H9 (cell line): ENCODE measurements around the gene MOXD1. TPM values are rescaled to one million over a fixed set of nuclear protein-coding genes. Genes with fewer than 3 reads are reported as not detected.

Experiments
- DNase-seq: peaks from one replicate; pipeline ENCODE4 v3.0.0-alpha.2; 2017
- H2AFZ ChIP-seq: one replicate; pipeline ENCODE4 v1.6.1; 2013; ENCODE audit warnings: mild to moderate bottlenecking, low read length, control low read depth, moderate library complexity
- H2AK5ac ChIP-seq: 2 replicates; pipeline ENCODE4 v1.6.1; 2013; ENCODE audit warnings: low read length, control low read depth, mixed read lengths; ENCODE audit not compliant: insufficient read length
- H2BK120ac ChIP-seq: one replicate; pipeline ENCODE4 v1.6.1; 2013; ENCODE audit warnings: low read depth, mild to moderate bottlenecking, low read length, control low read depth, inconsistent platforms; ENCODE audit not compliant: poor library complexity, severe bottlenecking
- H2BK12ac ChIP-seq: 2 replicates; pipeline ENCODE4 v1.6.1; 2013; ENCODE audit warnings: low read length, control low read depth, mixed read lengths, low read depth; ENCODE audit not compliant: insufficient read length
- H2BK15ac ChIP-seq: 2 replicates; pipeline ENCODE4 v1.6.1; 2013; ENCODE audit warnings: low read depth, low read length, control low read depth
- H2BK20ac ChIP-seq: one replicate; pipeline ENCODE4 v1.6.1; 2013; ENCODE audit warnings: low read depth, mild to moderate bottlenecking, low read length, control low read depth, inconsistent platforms; ENCODE audit not compliant: poor library complexity, severe bottlenecking
- H2BK5ac ChIP-seq: 2 replicates; pipeline ENCODE4 v1.6.1; 2013; ENCODE audit warnings: low read length, control low read depth, mixed read lengths; ENCODE audit not compliant: insufficient read length
- H3K14ac ChIP-seq: 2 replicates; pipeline ENCODE4 v1.6.1; 2013; ENCODE audit warnings: low read length, control low read depth; ENCODE audit not compliant: insufficient read depth
- H3K18ac ChIP-seq: 2 replicates; pipeline ENCODE4 v1.6.1; 2013; ENCODE audit warnings: low read depth, mild to moderate bottlenecking, mixed read lengths, low read length, control low read depth; ENCODE audit not compliant: insufficient read length
- H3K23ac ChIP-seq: 2 replicates; pipeline ENCODE4 v1.6.1; 2013; ENCODE audit warnings: low read length, control low read depth, mixed read lengths, low read depth; ENCODE audit not compliant: insufficient read length
- H3K23me2 ChIP-seq: 2 replicates; pipeline ENCODE4 v1.6.1; 2013; ENCODE audit warnings: low read depth, mild to moderate bottlenecking, mixed read lengths, low read length, control low read depth; ENCODE audit not compliant: insufficient read length, poor library complexity, severe bottlenecking
- H3K27ac ChIP-seq: 2 replicates; pipeline ENCODE4 v1.5.1; 2013; ENCODE audit warnings: low read length, control low read depth, mixed read lengths, low read depth; ENCODE audit not compliant: insufficient read length
- H3K27me3 ChIP-seq: 2 replicates; pipeline ENCODE4 v1.6.1; 2013; ENCODE audit warnings: low read length, control low read depth, inconsistent platforms; ENCODE audit not compliant: insufficient read depth
- H3K4ac ChIP-seq: 2 replicates; pipeline ENCODE4 v1.6.1; 2013; ENCODE audit warnings: low read depth, mild to moderate bottlenecking, control low read depth, inconsistent platforms, low read length, moderate library complexity
- H3K4me1 ChIP-seq: 2 replicates; pipeline ENCODE4 v1.6.1; 2013; ENCODE audit warnings: low read length, control low read depth, inconsistent platforms; ENCODE audit not compliant: insufficient read depth
- H3K4me2 ChIP-seq: 2 replicates; pipeline ENCODE4 v1.6.1; 2013; ENCODE audit warnings: low read length, control low read depth, mixed read lengths; ENCODE audit not compliant: insufficient read length, insufficient read depth
- H3K56ac ChIP-seq: 2 replicates; pipeline ENCODE4 v1.6.1; 2013; ENCODE audit warnings: low read depth, mild to moderate bottlenecking, mixed read lengths, low read length, control low read depth; ENCODE audit not compliant: insufficient read length
- H3K79me1 ChIP-seq: 2 replicates; pipeline ENCODE4 v1.6.1; 2013; ENCODE audit warnings: low read depth, mild to moderate bottlenecking, moderate library complexity, low read length, control low read depth, inconsistent platforms; ENCODE audit not compliant: insufficient read depth, poor library complexity, severe bottlenecking
- H3K79me2 ChIP-seq: 2 replicates; pipeline ENCODE4 v1.6.1; 2013; ENCODE audit warnings: low read length, control low read depth, inconsistent platforms; ENCODE audit not compliant: insufficient read depth
- H3K9ac ChIP-seq: 2 replicates; pipeline ENCODE4 v1.6.1; 2013; ENCODE audit warnings: low read length, control low read depth, mixed read lengths; ENCODE audit not compliant: insufficient read length; ENCODE audit errors: extremely low read depth
- H3K9me3 ChIP-seq: one replicate; pipeline ENCODE4 v1.6.1; 2013; ENCODE audit warnings: low read depth, low read length, inconsistent platforms; ENCODE audit not compliant: control insufficient read depth
- H3T11ph ChIP-seq: one replicate; pipeline ENCODE4 v1.6.1; 2013; ENCODE audit warnings: mild to moderate bottlenecking, low read length, control low read depth, inconsistent platforms
- H4K20me1 ChIP-seq: one replicate; pipeline ENCODE4 v1.6.1; 2013; ENCODE audit not compliant: control insufficient read depth, insufficient read length, insufficient read depth
- H4K5ac ChIP-seq: 2 replicates; pipeline ENCODE4 v1.6.1; 2013; ENCODE audit warnings: low read depth, mild to moderate bottlenecking, mixed read lengths, low read length, control low read depth; ENCODE audit not compliant: insufficient read length
- H4K8ac ChIP-seq: replicated peaks from 2 replicates; pipeline ENCODE4 v1.6.1; 2013; ENCODE audit warnings: low read length, control low read depth, mixed read lengths, low read depth; ENCODE audit not compliant: insufficient read length
- H4K91ac ChIP-seq: 2 replicates; pipeline ENCODE4 v1.6.1; 2013; ENCODE audit warnings: low read depth, mild to moderate bottlenecking, moderate library complexity, mixed read lengths, low read length, control low read depth; ENCODE audit not compliant: insufficient read length
- H3K27ac Mint-ChIP-seq, 3 experiments: 2 replicates in 2 of 3; 3 replicates in 1 of 3; pipeline ENCODE4 v1.8.0; 2020 to 2021; ENCODE audit warnings: mixed read lengths in 3 of 3, mild to moderate bottlenecking in 1 of 3, moderate library complexity in 1 of 3
- H3K27me3 Mint-ChIP-seq: 2 replicates; pipeline ENCODE4 v1.8.0; 2021; ENCODE audit warnings: low read depth, mild to moderate bottlenecking, moderate library complexity, mixed read lengths
- H3K36me3 Mint-ChIP-seq, 3 experiments: 2 replicates in 2 of 3; 3 replicates in 1 of 3; pipeline ENCODE4 v1.8.0; 2020 to 2021; ENCODE audit warnings: low read depth in 3 of 3, mixed read lengths in 3 of 3; ENCODE audit not compliant: insufficient read depth in 1 of 3
- H3K4me1 Mint-ChIP-seq, 2 experiments: 2 replicates each; pipeline ENCODE4 v1.8.0; 2020; ENCODE audit warnings: mixed read lengths in 2 of 2
- H3K4me3 Mint-ChIP-seq, 2 experiments: 2 replicates in 1 of 2; 3 replicates in 1 of 2; pipeline ENCODE4 v1.8.0; 2020 to 2021; ENCODE audit warnings: mild to moderate bottlenecking in 2 of 2, mixed read lengths in 2 of 2, moderate library complexity in 1 of 2
- H3K9me3 Mint-ChIP-seq, 2 experiments: 2 replicates in 1 of 2; 3 replicates in 1 of 2; pipeline ENCODE4 v1.8.0; 2020; ENCODE audit warnings: mild to moderate bottlenecking in 2 of 2, mixed read lengths in 2 of 2, moderate library complexity in 1 of 2
- CTCF ChIP-seq: fragments of 200-600 bp; sonication (generic); conservative IDR thresholded peaks from 3 replicates; pipeline ENCODE4 v1.8.0; 2021; ENCODE audit warnings: antibody characterized with exemption, mild to moderate bottlenecking
- WGBS: extraction: QIAGEN DNeasy Blood & Tissue Kit; methylation state at CpG from one replicate; pipeline ENCODE4 v1.1.7; 2013; ENCODE audit warnings: missing lambda C conversion rate, low lambda C conversion rate, mixed read lengths; ENCODE audit not compliant: insufficient read length; ENCODE audit errors: extremely low coverage; 5-methylcytosine and 5-hydroxymethylcytosine counted together
- total RNA-seq: library from RNA; stranded (reverse); gene quantifications from 2 replicates; pipeline ENCODE4 v1.2.1, GENCODE V29; 2021

Gene MOXD1
- total RNA-seq, 1 experiment from 2014 or later = 2.3 TPM

- peaks cover 3 to 4% of the 10 kb centered on the region in 2 experiments; a peak in 2 of 4 replicates for H3K4me1 Mint-ChIP-seq
- Histone ChIP-seq H3K79me1 (no peaks in the 10 kb centered on the region), H4K91ac (no peak overlapping the region), H3K56ac (no peak overlapping the region), H2BK15ac (no peak overlapping the region), H3K23me2 (no peaks in the 10 kb centered on the region), H4K5ac (no peak overlapping the region), H2BK5ac (no peak overlapping the region), H3K18ac (no peak overlapping the region), H3K14ac (no peak overlapping the region), H2BK120ac (no peak overlapping the region), H3K27ac (no peak overlapping the region), H3T11ph (no peak overlapping the region), H2AK5ac (no peak overlapping the region), H3K79me2 (no peaks in the 10 kb centered on the region), H4K8ac (no peak overlapping the region), H3K4ac (no peak overlapping the region), H3K4me2 (no peak overlapping the region), H4K20me1 (no peaks in the 10 kb centered on the region), H3K9me3 (no peaks in the 10 kb centered on the region), H2BK12ac (no peak overlapping the region), H3K9ac (no peak overlapping the region), H3K4me1 (no peaks in the 10 kb centered on the region), H2BK20ac (no peak overlapping the region), H3K23ac (no peak overlapping the region), H2AFZ (no peak overlapping the region), H3K27me3 (no peaks in the 10 kb centered on the region)
- H3K4me3 Mint-ChIP-seq = no peak overlapping the region
- 0 out of 2 replicates have a peak, but pooled peaks cover 1% of the 10 kb centered on the region for H3K27me3 Mint-ChIP-seq
- H3K36me3 Mint-ChIP-seq = no peaks in the 10 kb centered on the region
- no peaks in the 10 kb centered on the region for H3K9me3 Mint-ChIP-seq
- DNase-seq = no peak
- WGBS = no CpG with 5 or more reads among the region's 6 CpGs
- no peak for TF ChIP-seq CTCF
- H3K27ac Mint-ChIP-seq = no peak overlapping the region
Observed at GRCh38 chr6:132362442-132363185, 38.7 kb downstream of the MOXD1 start.
